B cell (primary cell): ENCODE data around the gene OSBP2.

Experiments
- CTCF ChIP-seq: fragments of 200-600 bp; IDR thresholded peaks from one replicate; pipeline ENCODE4 v1.8.0; 2022; ENCODE audit warnings: antibody characterized with exemption, mild to moderate bottlenecking
- EZH2 ChIP-seq: IDR thresholded peaks from 2 replicates; pipeline ENCODE4 v1.6.1; 2012; ENCODE audit warnings: borderline replicate concordance, low read depth, mild to moderate bottlenecking, moderate library complexity, low read length; ENCODE audit not compliant: insufficient read depth, poor library complexity, severe bottlenecking

GRCh38 chr22:30880847-30881246 is 186.2 kb downstream of the OSBP2 start:
- no peak for TF ChIP-seq CTCF
- no peak for TF ChIP-seq EZH2
